SK-N-SH (cell line): ENCODE measurements around the gene VCX3B. TPM values are rescaled to one million over a fixed set of nuclear protein-coding genes. Genes with fewer than 3 reads are reported as not detected.
"Not testable (repeated sequence)": the region's sequence is repeated elsewhere in the genome, so short reads cannot be mapped to it uniquely, and the experiment has no call there.

Experiments
- CTCF ChIA-PET: fragments of 300-600, 350-600 bp; formaldehyde crosslinking; extraction: SDS; loops from one replicate; lab custom pipeline; 2021; lab: Yijun Ruan, JAX
- POLR2A ChIA-PET: fragments of 350-600 bp; sonication (Branson Sonifier 250); formaldehyde crosslinking; extraction: SDS; loops from one replicate; lab custom pipeline; 2020; ENCODE audit warnings: antibody characterized with exemption, inconsistent platforms; lab: Yijun Ruan, JAX
- DNase-seq: peaks from one replicate; pipeline ENCODE4 v3.0.0; 2012
- H2AFZ ChIP-seq: fragments of 200-600 bp; sonication (generic); 2 replicates; pipeline ENCODE4 v1.8.1; 2016; ENCODE audit warnings: antibody characterized with exemption, mild to moderate bottlenecking, low read depth
- H3F3A ChIP-seq: fragments of 200-600 bp; sonication (generic); replicated peaks from 2 replicates; pipeline ENCODE3; 2016; ENCODE audit warnings: antibody characterized with exemption, mild to moderate bottlenecking; ENCODE audit not compliant: insufficient read depth
- H3K27ac ChIP-seq, 2 experiments: fragments of 200-500 bp in 1 of 2; fragments of 200-600 bp in 1 of 2; sonication (Bioruptor generic) in 1 of 2; sonication (generic), shearing (Covaris generic) in 1 of 2; 2 replicates each; pipeline versions ENCODE4 v1.5.1 to v1.6.1; 2014 to 2016; ENCODE audit warnings: low read depth in 2 of 2, inconsistent platforms in 1 of 2, low read length in 1 of 2, mild to moderate bottlenecking in 1 of 2, mixed read lengths in 1 of 2
- H3K27me3 ChIP-seq: fragments of 200-600 bp; sonication (generic), shearing (Covaris generic); 2 replicates; pipeline ENCODE4 v1.6.1; 2016; ENCODE audit warnings: mixed run types; ENCODE audit not compliant: insufficient read depth
- H3K36me3 ChIP-seq, 2 experiments: fragments of 200-500 bp in 1 of 2; fragments of 200-600 bp in 1 of 2; sonication (Bioruptor generic) in 1 of 2; sonication (generic) in 1 of 2; replicated peaks in 1 of 2; 2 replicates each; pipeline versions ENCODE3 to v1.5.1; 2014 to 2016; ENCODE audit warnings: low read length in 1 of 2, mild to moderate bottlenecking in 1 of 2; ENCODE audit not compliant: insufficient read depth in 2 of 2, control insufficient read depth in 1 of 2
- H3K4me1 ChIP-seq, 2 experiments: fragments of 200-500 bp in 1 of 2; fragments of 200-600 bp in 1 of 2; sonication (Bioruptor generic) in 1 of 2; sonication (generic), shearing (Covaris generic) in 1 of 2; 2 replicates each; pipeline versions ENCODE4 v1.5.1 to v1.6.1; 2014 to 2016; ENCODE audit warnings: low read depth in 1 of 2, low read length in 1 of 2, mixed run types in 1 of 2; ENCODE audit not compliant: insufficient read depth in 2 of 2, control insufficient read depth in 1 of 2
- H3K4me2 ChIP-seq: fragments of 200-600 bp; sonication (generic), shearing (Covaris generic); 2 replicates; pipeline ENCODE4 v1.6.1; 2017; ENCODE audit warnings: mixed run types
- H3K4me3 ChIP-seq, 2 experiments: fragments of 200-500 bp in 1 of 2; fragments of 200-600 bp in 1 of 2; sonication (Bioruptor generic) in 1 of 2; sonication (generic), shearing (Covaris generic) in 1 of 2; 2 replicates each; pipeline versions ENCODE4 v1.5.1 to v1.8.1; 2014 to 2016; ENCODE audit warnings: low read depth in 2 of 2, inconsistent platforms in 1 of 2, low read length in 1 of 2, mild to moderate bottlenecking in 1 of 2, mixed read lengths in 1 of 2, moderate library complexity in 1 of 2
- H3K79me2 ChIP-seq: fragments of 200-600 bp; sonication (generic); 2 replicates; pipeline ENCODE4 v1.8.1; 2017; ENCODE audit warnings: mild to moderate bottlenecking; ENCODE audit not compliant: insufficient read depth
- H3K9ac ChIP-seq: fragments of 200-600 bp; sonication (generic); 2 replicates; pipeline ENCODE4 v1.6.1; 2017; ENCODE audit warnings: mixed run types
- H3K9me2 ChIP-seq: fragments of 200-600 bp; sonication (generic); 2 replicates; pipeline ENCODE4 v1.6.1; 2017; ENCODE audit warnings: mixed run types
- H3K9me3 ChIP-seq: fragments of 200-600 bp; sonication (generic); 2 replicates; pipeline ENCODE4 v1.6.1; 2017; ENCODE audit warnings: mixed run types, mild to moderate bottlenecking, moderate library complexity
- H4K20me1 ChIP-seq: fragments of 200-600 bp; sonication (generic); 2 replicates; pipeline ENCODE4 v1.6.1; 2017; ENCODE audit warnings: mild to moderate bottlenecking, mixed run types; ENCODE audit not compliant: insufficient read depth
- CHD2 ChIP-seq: fragments of 150-350 bp; IDR thresholded peaks from 2 replicates; pipeline ENCODE4 v1.6.1; 2018; ENCODE audit warnings: low read length; ENCODE audit not compliant: partially characterized antibody
- EZH2phosphoT487 ChIP-seq: fragments of 200-600 bp; sonication (generic); IDR thresholded peaks from 2 replicates; pipeline ENCODE4 v1.6.1; 2017; ENCODE audit warnings: low read depth, mixed run types, mild to moderate bottlenecking, antibody characterized with exemption, moderate library complexity, borderline replicate concordance
- FOSL2 ChIP-seq: IDR thresholded peaks from 2 replicates; pipeline ENCODE4 v1.4.0; 2012; ENCODE audit warnings: low read depth, mild to moderate bottlenecking, moderate library complexity, borderline replicate concordance
- FOXM1 ChIP-seq: IDR thresholded peaks from 2 replicates; pipeline ENCODE4 v1.4.0; 2012; ENCODE audit warnings: low read depth, mild to moderate bottlenecking
- GATA2 ChIP-seq: sonication (generic); formaldehyde crosslinking; IDR thresholded peaks from 2 replicates; pipeline ENCODE4 v1.5.0; 2020; ENCODE audit warnings: mild to moderate bottlenecking, missing genetic modification reagents
- IRF3 ChIP-seq: fragments of 150-350 bp; IDR thresholded peaks from 2 replicates; pipeline ENCODE4 v1.6.1; 2016; ENCODE audit warnings: mild to moderate bottlenecking, low read depth, low read length
- JUND ChIP-seq: IDR thresholded peaks from 2 replicates; pipeline ENCODE4 v1.4.0; 2012
- MAX ChIP-seq: IDR thresholded peaks from 2 replicates; pipeline ENCODE4 v1.4.0; 2012; ENCODE audit warnings: low read depth
- MEF2A ChIP-seq: IDR thresholded peaks from 2 replicates; pipeline ENCODE4 v1.4.0; 2012; ENCODE audit warnings: low read depth, borderline replicate concordance
- NFIC ChIP-seq: IDR thresholded peaks from 2 replicates; pipeline ENCODE4 v1.4.0; 2012; ENCODE audit warnings: borderline replicate concordance
- REST ChIP-seq: IDR thresholded peaks from 2 replicates; pipeline ENCODE4 v1.6.1; 2012; ENCODE audit warnings: mild to moderate bottlenecking, low read depth, low read length, moderate library complexity
- SIN3A ChIP-seq: IDR thresholded peaks from 2 replicates; pipeline ENCODE4 v1.6.1; 2012; ENCODE audit warnings: low read depth, mild to moderate bottlenecking, low read length, moderate library complexity, borderline replicate concordance
- TCF12 ChIP-seq: IDR thresholded peaks from 2 replicates; pipeline ENCODE4 v1.4.0; 2012
- WGBS: methylation state at CpG from one replicate; pipeline ENCODE4 v1.1.6; 2017; ENCODE audit warnings: low lambda C conversion rate; 5-methylcytosine and 5-hydroxymethylcytosine counted together
- polyA plus RNA-seq, 3 experiments: library from polyadenylated mRNA; depleted of rRNA; stranded (reverse); fragments of >200 nt; gene quantifications; 2 replicates each; pipeline ENCODE4 v1.2.3, GENCODE V29; 2012
- TF ChIP-seq, protein P1 (sequence below): fragments of 150-350 bp; IDR thresholded peaks from 2 replicates; pipeline ENCODE4 v1.6.1; 2017; ENCODE audit warnings: antibody characterized with exemption, low read length, low read depth, borderline replicate concordance
- TF ChIP-seq, protein P2 (sequence below): IDR thresholded peaks from 2 replicates; pipeline ENCODE4; 2012

VCX3B gene
- polyA plus RNA-seq, 1 of the 3 experiments (the other 2 are of a cell fraction): 0.12 TPM

- H3K4me2 ChIP-seq: no peak overlapping the region
- TF ChIP-seq JUND (no peak), REST (no peak), FOSL2 (no peak), NFIC (no peak), FOXM1 (no peak), TCF12 (no peak), MEF2A (no peak), SIN3A (no peak), GATA2 (no peak), EZH2phosphoT487 (no peak), CHD2 (no peak), MAX (no peak), IRF3 (no peak)
- TF ChIP-seq, protein P1, sequence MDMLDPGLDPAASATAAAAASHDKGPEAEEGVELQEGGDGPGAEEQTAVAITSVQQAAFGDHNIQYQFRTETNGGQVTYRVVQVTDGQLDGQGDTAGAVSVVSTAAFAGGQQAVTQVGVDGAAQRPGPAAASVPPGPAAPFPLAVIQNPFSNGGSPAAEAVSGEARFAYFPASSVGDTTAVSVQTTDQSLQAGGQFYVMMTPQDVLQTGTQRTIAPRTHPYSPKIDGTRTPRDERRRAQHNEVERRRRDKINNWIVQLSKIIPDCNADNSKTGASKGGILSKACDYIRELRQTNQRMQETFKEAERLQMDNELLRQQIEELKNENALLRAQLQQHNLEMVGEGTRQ: no peak
- TF ChIP-seq, protein P2, sequence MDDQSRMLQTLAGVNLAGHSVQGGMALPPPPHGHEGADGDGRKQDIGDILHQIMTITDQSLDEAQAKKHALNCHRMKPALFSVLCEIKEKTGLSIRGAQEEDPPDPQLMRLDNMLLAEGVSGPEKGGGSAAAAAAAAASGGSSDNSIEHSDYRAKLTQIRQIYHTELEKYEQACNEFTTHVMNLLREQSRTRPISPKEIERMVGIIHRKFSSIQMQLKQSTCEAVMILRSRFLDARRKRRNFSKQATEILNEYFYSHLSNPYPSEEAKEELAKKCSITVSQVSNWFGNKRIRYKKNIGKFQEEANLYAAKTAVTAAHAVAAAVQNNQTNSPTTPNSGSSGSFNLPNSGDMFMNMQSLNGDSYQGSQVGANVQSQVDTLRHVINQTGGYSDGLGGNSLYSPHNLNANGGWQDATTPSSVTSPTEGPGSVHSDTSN: no peak
- no peaks in the 10 kb centered on the region for H3K9me2 ChIP-seq
- no peak overlapping the region for H3K4me3 ChIP-seq
- H3K27me3 ChIP-seq: no peaks in the 10 kb centered on the region
- no peaks in the 10 kb centered on the region for H3K36me3 ChIP-seq
- H3F3A ChIP-seq: no peaks in the 10 kb centered on the region
- no peak overlapping the region for H3K27ac ChIP-seq
- 27% methylated on average over 4 of the region's 4 CpGs for WGBS
- H3K9me3 ChIP-seq: no peaks in the 10 kb centered on the region
- no peak overlapping the region for H3K9ac ChIP-seq
- no peaks in the 10 kb centered on the region for H4K20me1 ChIP-seq
- ChIA-PET CTCF (no interaction called here), POLR2A (no interaction called here)
- no peak overlapping the region for H2AFZ ChIP-seq
- no peaks in the 10 kb centered on the region for H3K79me2 ChIP-seq
- no peak for DNase-seq
- H3K4me1 ChIP-seq: no peaks in the 10 kb centered on the region
Observed at GRCh38 chrX:8500203-8500602, 35.6 kb downstream of the VCX3B start.

- H2AFZ ChIP-seq, H3K9me2 ChIP-seq, H3K9me3 ChIP-seq, H3K4me1 ChIP-seq, CTCF ChIA-PET, H3F3A ChIP-seq, H3K36me3 ChIP-seq, H3K4me3 ChIP-seq, H3K4me2 ChIP-seq, H4K20me1 ChIP-seq, H3K27ac ChIP-seq, POLR2A ChIA-PET, DNase-seq, H3K27me3 ChIP-seq, H3K79me2 ChIP-seq, H3K9ac ChIP-seq: not testable (repeated sequence)
- 34% methylated on average over 21 of the region's 21 CpGs for WGBS
Observed at GRCh38 chrX:8502101-8502500, 37.5 kb downstream of the VCX3B start.
